Adrenal gland (tissue), 5 donors: Measurements from ENCODE around the gene CDK9.

ENCODE experiments used
- CTCF ChIP-seq, 6 experiments: fragments of 450-650 bp in 4 of 6; fragments of 200-600 bp in 2 of 6; sonication (generic) in 1 of 6; IDR thresholded peaks; 1 replicate in 5 of 6; 2 replicates in 1 of 6; pipeline versions ENCODE4 v1.5.1 to v1.8.0; 2016 to 2021; ENCODE audit warnings: antibody characterized with exemption in 6 of 6, mild to moderate bottlenecking in 2 of 6, moderate library complexity in 1 of 6
- POLR2A ChIP-seq, 2 donors: fragments of 450-650 bp; IDR thresholded peaks; one replicate each; pipeline ENCODE4 v1.6.1; 2017; ENCODE audit warnings: antibody characterized with exemption in 2 of 2, mild to moderate bottlenecking in 2 of 2, moderate library complexity in 1 of 2
- donor health status: DM: no; HTN: no; CAD: no.

- TF ChIP-seq CTCF (IDR thresholded peaks at IDR 0.05): no peak
- TF ChIP-seq POLR2A (IDR thresholded peaks at IDR 0.05): peak; percentile 52 to 54
These were observed 52.7 kb downstream of the CDK9 start for GRCh38 chr9:127838375-127839078.
